ENCODE data around the gene DSEL.

The DSEL gene

DNA sequence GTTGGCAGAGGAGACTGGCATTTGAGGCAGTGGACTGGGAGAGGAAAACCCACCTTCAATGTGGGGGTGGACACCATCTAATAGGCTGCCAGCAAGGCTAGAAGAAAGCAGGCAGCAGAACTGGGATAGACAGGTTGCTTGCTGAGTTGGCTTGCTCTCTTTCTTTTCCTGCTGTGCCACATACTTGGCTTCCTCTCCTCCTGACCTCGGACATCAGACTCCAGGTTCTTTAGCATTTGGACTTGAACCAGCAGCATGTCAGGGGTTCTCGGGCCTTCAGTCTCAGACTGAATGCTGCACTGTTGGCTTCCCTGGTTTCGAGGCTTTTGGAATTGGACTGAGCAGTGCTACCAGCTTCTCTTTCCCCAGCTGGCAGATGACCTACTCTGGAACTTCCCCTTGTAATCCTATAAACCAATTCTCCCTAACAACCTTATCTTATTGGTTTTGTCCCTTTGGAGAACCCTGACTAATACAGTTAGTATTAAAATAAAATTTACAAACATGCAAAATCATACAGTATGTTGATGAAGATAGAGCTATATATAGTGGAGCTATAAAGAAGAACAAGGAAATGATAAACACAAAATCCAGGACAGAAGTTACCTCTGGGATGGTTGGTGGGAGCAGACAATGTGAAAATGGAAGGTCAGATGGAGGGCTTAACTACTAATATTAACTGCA is 15.9 kb downstream of the DSEL start:
- DNase-seq (ENCODE audit: low read depth in 2 of 2): no peak

DNA sequence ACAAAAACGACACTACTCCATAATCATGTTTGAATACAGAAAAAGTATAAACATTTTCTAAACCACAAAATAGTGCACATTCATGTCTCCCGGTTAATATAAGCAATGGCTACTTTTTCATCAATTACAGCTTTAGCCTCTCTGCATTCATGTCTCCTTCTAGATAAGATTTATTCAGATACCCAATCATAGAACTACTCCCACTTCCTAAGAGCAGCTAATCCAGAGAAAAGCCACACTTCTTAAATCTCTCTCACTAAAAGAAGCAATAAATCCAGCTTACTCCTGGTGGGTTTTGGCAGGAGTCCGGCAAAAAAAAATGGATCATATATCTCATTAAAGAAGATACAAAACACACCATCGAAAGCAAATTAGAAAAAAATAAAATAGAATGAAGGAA is 20.1 kb downstream of the DSEL start:
- DNase-seq (ENCODE audit: low read depth in 2 of 2): no peak

DNA sequence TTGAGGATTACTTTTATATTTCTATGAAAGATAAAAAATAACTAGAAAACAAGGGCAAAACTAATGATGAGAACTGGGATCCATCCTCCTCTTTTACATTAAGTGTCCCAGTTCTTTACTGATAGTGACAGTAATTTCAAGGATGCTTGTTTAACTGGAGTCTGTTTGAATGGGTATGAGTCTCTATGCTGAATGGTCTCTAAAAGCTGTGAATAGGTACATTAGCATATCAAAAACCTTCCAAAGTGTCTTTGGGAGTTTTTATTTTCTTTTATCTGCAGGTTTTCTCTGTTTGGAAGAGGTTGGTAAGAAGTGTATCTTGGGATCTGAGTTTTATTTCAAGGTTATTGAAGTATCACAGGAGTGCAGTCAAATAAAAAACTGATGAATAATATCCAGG is 30.0 kb downstream of the DSEL start:
- DNase-seq (ENCODE audit: low read depth in 2 of 2): no peak

DNA sequence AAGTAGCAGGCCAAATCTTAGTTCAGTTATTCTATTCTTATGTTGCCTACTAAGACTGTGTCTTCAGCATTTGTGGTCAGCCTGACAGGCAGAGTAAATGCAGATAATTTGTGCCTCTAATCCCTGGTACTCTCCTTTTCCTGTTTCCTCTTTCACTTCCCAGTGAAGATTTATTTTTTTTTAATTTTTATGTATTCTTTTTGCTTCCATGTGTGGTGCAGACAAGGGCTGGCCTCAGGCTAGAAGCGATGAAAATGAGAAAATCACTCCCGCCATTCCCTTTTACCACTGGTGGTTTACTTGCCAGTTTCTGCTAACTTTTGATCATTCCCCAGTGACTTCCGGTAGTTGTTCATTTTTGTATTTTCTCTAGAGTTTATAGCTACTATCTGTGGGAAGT is 30.9 kb downstream of the DSEL start:
- DNase-seq (ENCODE audit: low read depth in 2 of 2): no peak

DNA sequence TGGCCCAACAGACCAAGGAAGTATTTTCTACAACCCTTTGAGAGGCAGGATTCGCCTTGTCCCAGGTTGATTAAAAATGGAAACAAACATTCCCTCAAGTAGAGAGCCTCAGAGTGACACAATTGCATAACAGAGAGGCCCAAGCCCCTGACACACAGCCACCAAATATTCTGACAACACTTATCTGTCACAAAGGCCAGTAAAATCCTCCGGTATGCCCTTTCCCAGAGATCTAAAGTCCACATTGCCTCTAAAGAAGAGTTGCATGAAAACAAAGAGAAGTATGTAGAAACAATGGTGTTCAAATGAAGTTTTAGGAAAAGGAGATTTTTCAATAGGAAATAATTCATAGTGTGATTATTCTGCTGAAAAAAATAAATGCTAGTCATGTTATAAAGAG is 32.1 kb downstream of the DSEL start:
- DNase-seq (ENCODE audit: low read depth in 2 of 2): no peak

DNA sequence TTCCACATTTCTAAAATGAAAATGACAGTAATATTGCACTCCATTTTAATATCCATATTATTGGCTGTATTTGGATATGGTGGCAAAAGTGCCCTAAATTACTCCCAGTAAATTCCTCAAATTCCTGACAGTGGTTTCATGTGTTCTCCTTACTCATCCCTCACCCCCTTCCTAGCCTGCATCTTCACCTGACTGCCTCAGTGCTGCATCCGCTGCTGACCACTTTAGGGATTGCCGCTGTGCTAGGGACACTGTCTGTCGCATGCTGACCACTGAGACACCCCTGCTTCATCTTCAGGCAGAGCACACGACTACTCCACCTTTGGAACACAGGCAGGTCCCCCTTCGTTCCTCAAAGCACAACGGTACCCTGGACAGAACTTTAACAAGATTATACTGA is 32.6 kb downstream of the DSEL start:
- DNase-seq (ENCODE audit: low read depth in 2 of 2): no peak

DNA sequence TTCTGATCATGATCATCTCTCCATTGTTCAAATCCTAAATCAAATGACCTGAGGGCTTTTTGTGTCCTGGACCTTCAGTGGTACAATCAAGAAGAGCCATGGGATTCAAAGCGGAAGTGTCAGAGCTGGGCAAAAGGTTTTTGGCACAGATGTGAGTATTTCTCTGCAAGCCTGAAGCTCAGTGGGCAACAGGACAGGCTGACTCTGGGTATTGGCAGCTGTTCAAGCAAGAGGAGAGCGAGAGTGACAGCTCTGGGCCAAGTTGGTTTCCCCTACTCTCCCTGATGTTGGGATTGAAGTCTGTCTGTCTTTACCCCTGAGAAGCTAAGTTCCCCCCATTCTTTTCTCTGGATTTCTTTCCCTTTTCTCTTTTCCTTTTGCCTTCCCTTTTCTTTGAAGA is 33.3 kb downstream of the DSEL start:
- DNase-seq (ENCODE audit: low read depth in 2 of 2): no peak

DNA sequence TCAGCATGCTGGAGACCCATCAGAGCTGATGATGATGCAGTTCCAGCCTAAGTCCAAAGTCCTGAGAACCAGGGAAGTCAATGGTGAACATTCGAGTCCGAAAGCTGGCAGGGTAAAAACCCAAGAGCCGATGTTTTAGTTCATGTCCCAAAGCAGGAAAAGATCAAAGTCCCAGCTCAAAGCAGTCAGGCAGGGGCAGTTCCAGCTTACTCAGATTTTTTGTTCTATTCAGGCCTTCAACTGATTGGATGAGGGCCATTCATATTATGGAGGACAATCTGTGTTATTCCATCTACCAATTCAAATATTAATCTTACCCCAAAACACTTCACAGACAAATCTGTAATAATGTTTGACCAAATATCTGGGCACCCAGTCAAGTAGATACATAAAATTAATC is 38.3 kb downstream of the DSEL start:
- no peak for DNase-seq (ENCODE audit: low read depth in 2 of 2)

DNA sequence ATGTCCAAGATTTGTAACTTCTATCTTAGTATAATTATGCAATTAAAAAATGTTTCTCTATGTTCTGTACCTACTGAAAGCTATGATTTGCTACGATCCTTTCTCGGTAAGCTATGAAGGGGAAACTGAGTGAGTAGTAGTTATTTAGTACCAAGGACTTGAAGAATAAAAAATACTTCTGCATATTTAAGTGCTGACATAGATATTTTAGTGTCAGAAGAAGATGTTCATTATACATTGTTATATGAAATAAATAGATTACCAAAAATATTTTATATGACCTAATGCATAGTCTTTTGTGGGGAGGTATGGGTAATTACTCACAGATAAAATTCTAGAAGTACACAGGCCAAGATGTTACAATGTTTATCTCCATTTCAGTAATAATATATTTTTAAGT is 39.0 kb downstream of the DSEL start:
- no peak for DNase-seq (ENCODE audit: low read depth in 2 of 2)

DNA sequence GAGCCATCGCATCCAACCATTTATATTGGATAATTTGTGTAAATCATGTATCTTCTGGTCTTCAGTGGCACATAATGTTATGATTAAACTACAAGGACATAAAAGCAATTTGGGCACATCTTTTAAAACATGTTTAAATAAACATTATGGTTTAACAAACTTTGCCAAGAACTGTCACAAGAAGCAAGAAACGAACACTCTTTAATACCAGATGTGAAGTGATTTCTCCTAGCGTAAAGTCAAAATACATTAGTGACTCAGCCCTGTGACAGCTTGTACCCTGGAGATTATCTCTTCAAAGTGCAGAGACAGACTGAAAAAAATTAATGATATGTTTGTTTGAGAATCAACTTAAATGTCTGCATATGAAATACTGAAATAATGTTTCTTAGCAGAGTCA is 39.9 kb downstream of the DSEL start:
- no peak for DNase-seq (ENCODE audit: low read depth in 2 of 2)

DNA sequence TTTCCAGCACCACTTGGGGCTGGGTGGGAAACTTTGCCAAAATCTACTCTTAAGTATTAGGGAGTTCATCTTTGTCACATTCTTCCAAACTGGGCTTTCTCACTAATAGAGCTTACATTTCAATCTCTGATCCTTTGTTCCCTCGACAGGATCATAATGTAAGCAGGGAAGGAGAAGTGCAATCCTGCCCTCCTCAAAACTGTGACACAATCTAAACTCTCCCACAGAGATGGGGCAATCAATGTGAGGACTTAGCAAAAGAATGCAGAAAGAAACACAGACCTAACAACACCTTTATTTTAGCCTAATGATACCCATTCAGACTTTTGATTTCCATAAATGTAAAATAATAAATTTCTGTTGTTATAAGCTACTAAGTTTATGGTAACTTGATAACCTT is 40.8 kb downstream of the DSEL start:
- no peak for DNase-seq (ENCODE audit: low read depth in 2 of 2)

DNA sequence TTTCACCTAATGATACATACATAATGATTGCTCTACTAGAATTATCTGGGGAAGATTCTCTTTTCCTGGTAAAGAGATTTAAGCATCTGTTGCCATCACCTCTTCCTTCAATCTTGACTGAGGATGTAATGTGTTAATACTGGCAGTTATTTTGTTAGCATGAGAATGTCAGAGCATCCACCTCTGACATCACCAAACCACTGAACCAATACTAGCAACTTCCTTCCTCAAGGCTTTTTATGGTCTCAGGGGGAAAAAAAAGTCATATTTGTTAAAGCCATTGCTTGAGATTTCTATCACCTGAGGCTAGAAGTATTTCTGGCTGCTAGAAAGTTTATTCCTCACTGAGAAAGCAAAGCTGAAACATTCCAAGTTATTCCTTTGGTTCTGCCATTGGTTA is 48.5 kb downstream of the DSEL start:
- DNase-seq (ENCODE audit: low read depth in 2 of 2): no peak

DNA sequence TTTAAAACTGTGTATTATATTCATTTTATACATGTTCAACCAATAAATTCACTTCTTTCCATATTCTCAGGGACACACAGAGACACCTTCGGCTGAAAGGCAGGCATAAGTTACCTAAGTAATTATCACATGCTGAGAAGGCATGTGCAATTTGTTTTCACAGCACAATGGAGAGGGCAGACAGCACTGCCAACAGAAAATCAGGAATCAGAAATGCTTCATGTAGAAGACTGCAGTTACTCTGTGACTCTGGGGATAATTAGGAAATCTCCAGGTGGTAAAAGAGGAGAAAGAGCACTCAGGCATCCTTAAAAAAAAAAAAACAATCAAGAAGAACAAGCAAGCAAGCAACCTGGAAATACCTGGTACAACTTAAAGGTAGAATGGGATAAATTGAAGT is 49.3 kb downstream of the DSEL start:
- no peak for DNase-seq (ENCODE audit: low read depth in 2 of 2)

DNA sequence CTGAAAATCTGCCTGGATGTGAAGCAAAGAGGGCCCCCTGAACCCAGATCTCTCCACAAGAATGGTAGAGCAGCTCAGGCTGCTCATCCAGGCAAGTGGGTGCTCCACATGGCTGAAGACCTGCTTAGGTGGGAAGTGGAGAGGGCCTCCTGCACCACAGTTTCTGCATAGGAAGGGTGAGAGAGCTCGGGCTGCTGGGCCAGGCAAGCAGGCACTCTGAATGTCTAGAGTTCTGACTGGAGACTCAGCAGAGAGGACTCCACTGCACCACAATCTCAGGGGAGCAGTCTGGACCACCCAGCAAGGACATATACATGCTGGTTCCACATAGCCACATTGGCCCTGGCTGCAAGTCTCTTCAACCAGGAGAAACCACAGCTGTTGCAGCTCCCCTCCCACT is 52.0 kb downstream of the DSEL start:
- no peak for DNase-seq (ENCODE audit: low read depth in 2 of 2)

DNA sequence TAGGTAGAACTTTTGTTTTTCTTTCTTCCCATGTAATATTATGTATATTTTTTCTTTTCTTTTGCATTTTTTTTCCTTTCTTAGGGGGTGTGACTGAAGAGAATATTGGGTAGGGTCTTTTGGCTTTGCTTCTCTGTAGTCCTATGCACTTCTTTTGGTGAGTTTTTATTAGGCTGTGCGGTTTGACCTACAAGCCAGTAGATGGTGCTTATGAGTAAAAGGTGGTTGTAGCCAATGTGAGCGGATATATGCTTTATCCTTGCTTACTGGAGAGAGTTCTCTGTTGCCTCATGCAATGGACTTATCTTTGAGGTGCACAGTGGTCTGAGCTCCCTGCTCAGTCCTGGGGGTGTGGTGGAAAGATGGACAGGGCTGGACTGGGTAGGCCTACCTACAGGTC is 52.7 kb downstream of the DSEL start:
- no peak for DNase-seq (ENCODE audit: low read depth in 2 of 2)

DNA sequence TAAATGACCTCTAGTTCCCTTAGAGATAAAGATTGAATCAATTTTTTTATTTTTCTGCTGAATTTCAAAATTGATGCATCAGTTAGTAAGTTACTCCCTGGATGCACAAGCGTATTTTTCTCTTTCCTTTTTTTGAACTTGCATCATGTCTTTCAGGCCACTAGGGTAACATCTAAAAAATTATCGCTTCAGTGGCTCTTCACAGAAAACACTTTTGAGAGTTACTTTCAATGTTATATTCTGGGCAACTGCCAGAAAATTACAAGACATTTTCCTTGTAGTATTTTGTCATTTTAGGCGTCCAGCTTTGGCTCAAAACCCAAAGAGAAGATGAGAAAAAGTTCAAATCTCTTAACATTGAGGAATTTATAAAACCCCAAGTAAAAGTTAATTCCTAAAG is 59.8 kb downstream of the DSEL start:
- DNase-seq (ENCODE audit: low read depth in 2 of 2): no peak
